ENCODE data around the gene DBN1.

The DBN1 gene

DNA sequence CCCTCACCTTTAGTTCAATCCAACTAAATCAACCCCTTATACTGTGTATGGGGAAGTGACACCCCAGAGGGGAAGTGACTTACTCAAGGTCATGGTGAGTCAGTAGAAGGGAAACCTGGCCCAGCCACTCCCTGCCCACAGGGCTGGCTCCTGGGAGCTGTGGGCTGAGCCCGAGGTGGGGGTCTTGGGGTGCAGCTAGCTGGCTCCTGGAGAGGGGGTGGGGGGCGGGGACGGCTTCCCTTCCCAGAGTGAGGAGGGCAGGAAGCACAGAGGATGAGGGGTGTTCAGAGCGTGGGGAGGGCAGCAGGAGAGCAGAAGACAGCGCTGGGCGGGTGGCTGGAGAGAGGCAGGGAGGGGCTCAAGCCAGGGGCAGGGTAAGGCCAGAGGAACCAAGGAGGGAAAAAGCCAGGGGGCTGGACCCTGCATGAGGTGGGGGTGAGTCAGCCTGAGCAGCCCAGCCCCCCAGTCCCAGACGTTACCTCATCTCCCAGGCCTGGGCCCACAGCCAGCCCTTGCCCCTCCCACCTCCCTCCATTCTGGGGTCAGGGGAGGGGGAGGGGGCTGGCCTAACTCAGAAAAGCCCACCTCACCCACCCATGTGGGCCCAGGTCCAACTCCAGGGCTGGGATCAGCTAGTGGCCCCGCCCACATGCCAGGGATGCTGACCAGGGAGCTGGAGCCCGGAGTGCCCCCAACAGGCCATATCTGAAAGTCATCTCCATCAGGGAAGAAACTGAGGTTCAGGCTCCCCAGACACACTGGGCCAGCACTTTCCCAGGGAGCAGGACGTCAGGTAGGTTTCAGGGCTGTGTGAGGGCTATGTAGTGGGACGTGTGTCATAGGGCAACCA, 21.1 kb upstream of the DBN1 start:
- Histone ChIP-seq H3K36me3 (ENCODE audit: control insufficient read depth, insufficient read depth, low read length) (peaks cover 25% of the 10 kb centered on the region), H3K4me3 (ENCODE audit: low read depth, low read length) (peak overlapping the region; percentile 70)

DNA sequence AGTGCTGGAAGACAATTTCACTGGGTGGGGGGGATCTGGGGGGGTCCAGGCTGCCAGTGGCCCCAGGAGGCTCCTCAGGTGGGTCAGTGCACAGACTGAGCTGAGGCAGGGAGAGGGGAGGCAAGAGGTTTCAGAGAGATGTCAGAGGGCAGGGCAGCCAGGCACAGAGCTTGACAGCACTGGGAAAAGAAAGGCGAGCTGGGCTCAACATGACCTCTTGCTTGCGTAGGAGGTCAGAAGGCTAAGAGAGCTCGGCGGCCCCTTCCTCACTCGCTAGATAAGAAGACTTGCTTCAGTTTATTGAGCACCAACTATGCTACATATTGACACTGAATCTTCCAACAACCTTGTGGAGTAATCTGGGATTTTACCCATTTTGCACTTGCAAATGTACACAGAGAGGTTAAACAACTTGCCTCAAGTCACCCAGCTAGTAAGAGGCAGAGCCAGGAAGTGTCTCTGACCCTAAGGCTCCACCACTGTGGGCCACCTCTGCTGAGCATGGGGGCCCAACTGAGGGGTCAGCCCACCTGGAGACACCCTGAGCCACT, 20.4 kb upstream of the DBN1 start:
- Histone ChIP-seq H3K27me3 (ENCODE audit: control insufficient read depth, insufficient read depth, low read length) (peaks cover 8% of the 10 kb centered on the region), H3K36me3 (ENCODE audit: control insufficient read depth, insufficient read depth, low read length) (peaks cover 32% of the 10 kb centered on the region), H3K4me1 (ENCODE audit: control insufficient read depth, insufficient read depth, low read length) (peaks cover 19% of the 10 kb centered on the region), H3K4me3 (ENCODE audit: low read depth, low read length) (no peak overlapping the region), H3K9ac (ENCODE audit: low read depth, low read length) (no peak overlapping the region), H3K9me3 (ENCODE audit: control insufficient read depth, insufficient read depth, low read length) (no peaks in the 10 kb centered on the region)

More for the DNA sequence above, 21.1 kb upstream of the DBN1 start:
- peaks cover 19% of the 10 kb centered on the region for H3K4me1 ChIP-seq (ENCODE audit: control insufficient read depth, insufficient read depth, low read length)
- peak overlapping the region; percentile 32 for H3K9ac ChIP-seq (ENCODE audit: low read depth, low read length)
- H3K27me3 ChIP-seq (ENCODE audit: control insufficient read depth, insufficient read depth, low read length), result peaks cover 12% of the 10 kb centered on the region
- H3K9me3 ChIP-seq (ENCODE audit: control insufficient read depth, insufficient read depth, low read length), result no peaks in the 10 kb centered on the region

DNA sequence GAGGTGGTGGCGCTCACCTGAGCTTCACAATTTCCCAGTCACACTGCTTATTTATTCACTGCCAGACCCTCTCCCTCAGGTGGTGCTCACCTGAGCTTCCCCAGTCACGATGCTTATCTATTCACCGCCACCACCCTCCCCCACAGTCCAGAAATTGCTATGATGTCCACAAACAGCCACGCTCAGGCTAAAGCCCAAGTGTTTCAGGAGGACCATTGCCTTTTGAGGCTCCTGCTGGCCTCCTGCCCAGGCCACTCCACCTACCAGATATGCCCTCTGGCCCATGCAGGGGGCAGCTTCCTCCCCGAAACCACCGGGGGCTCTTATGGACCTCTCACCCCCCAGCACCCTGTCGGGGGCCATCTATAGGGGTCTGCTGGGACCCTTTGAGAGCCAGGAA, 19.4 kb upstream of the DBN1 start:
- Histone ChIP-seq H3K27me3 (ENCODE audit: control insufficient read depth, insufficient read depth, low read length) (no peaks in the 10 kb centered on the region), H3K9ac (ENCODE audit: low read depth, low read length) (no peak overlapping the region), H3K36me3 (ENCODE audit: control insufficient read depth, insufficient read depth, low read length) (peaks cover 42% of the 10 kb centered on the region), H3K4me1 (ENCODE audit: control insufficient read depth, insufficient read depth, low read length) (peaks cover 14% of the 10 kb centered on the region), H3K9me3 (ENCODE audit: control insufficient read depth, insufficient read depth, low read length) (no peaks in the 10 kb centered on the region), H3K4me3 (ENCODE audit: low read depth, low read length) (no peak overlapping the region)

DNA sequence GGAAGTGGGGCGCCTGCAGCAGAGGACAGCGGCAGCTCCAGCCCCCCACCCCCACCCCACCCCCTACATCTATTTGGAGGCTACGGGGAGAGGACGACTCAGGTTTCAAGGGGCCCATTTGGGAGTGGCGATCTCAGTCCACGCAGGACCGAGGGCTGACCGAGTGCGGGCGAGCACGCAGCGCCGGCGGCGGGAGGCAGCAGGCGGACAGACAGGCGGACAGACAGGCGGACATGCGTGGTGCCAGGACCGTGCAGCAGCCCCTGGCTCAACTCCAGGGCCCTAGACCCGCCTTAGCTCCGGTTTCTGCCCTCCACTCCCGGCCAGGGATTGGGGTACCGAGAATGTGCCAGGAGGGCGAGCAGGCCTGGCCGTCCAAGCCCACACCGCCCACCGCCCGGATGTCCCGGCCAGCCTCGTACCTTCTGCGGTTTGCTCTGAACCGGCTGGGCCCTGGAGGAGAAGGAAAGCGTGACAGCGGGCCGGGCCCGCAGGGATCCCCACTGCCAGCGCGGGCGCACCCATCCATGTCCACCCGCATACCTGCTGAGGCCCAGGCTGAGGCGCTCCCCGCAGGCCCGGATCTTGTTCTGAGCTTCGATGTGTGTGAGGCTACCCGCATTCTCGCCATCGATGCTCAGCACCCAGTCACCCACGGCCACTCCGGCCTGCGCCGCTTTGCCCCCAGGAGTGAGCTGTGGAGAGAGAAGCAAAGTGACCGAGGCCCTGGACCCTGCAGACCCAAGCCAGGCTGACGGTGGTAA, 18.7 kb upstream of the DBN1 start:
- H3K27me3 ChIP-seq (ENCODE audit: control insufficient read depth, insufficient read depth, low read length), result no peaks in the 10 kb centered on the region
- no peak overlapping the region for H3K9ac ChIP-seq (ENCODE audit: low read depth, low read length)
- no peaks in the 10 kb centered on the region for H3K9me3 ChIP-seq (ENCODE audit: control insufficient read depth, insufficient read depth, low read length)
- peaks cover 49% of the 10 kb centered on the region for H3K36me3 ChIP-seq (ENCODE audit: control insufficient read depth, insufficient read depth, low read length)
- H3K4me3 ChIP-seq (ENCODE audit: low read depth, low read length), result no peak overlapping the region
- H3K4me1 ChIP-seq (ENCODE audit: control insufficient read depth, insufficient read depth, low read length), result peaks cover 14% of the 10 kb centered on the region

DNA sequence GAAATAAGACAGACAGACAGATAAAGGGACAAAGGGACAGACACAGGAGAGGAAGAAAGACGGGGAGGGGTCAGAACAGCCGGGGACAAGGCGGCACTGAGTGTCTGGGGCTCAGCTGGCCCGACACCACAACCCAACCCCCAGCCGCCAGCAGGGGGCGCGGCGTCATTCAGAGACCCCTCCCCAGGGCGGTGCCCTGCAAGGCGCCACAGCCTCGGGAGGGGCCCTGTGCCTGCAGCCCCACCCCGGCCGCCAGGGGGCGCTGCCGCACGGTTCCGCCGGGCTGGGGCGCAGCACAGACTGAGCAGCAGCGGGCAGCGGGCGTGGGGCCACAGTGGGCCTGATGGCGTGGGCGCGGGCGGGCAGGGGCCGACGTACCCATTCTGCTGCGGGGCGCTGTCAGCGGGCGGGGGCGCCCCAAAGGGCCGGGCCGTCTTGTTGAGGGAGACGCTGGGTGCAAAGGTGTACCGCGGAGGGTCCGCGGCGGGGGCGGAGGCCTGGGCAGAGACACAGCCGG, 18.1 kb upstream of the DBN1 start:
- H3K27me3 ChIP-seq (ENCODE audit: control insufficient read depth, insufficient read depth, low read length), result no peaks in the 10 kb centered on the region
- H3K4me3 ChIP-seq (ENCODE audit: low read depth, low read length), result no peak overlapping the region
- peaks cover 14% of the 10 kb centered on the region for H3K4me1 ChIP-seq (ENCODE audit: control insufficient read depth, insufficient read depth, low read length)
- peaks cover 51% of the 10 kb centered on the region for H3K36me3 ChIP-seq (ENCODE audit: control insufficient read depth, insufficient read depth, low read length)
- H3K9ac ChIP-seq (ENCODE audit: low read depth, low read length), result no peak overlapping the region
- H3K9me3 ChIP-seq (ENCODE audit: control insufficient read depth, insufficient read depth, low read length), result no peaks in the 10 kb centered on the region

DNA sequence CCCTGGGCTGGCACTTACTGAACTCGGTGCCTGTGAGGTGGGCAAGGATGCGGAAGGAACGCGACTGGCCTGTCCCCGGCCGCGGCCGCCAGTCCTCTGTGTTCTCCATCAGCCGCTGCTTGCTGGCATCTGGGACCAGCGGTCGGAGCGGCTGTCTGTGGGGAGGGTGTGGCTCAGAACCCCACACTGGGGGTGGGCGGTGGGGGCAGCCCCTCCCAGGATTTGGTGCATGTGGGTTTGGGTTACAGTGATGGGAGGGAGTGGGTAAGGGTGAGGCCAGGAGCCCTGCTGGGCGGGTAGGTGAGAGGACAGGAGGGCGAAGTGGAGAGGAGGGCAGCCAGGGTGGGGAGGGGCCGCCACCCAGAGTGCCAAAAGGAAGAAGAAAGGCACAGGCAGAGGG, 17.6 kb upstream of the DBN1 start:
- Histone ChIP-seq H3K4me3 (ENCODE audit: low read depth, low read length) (no peak overlapping the region), H3K9ac (ENCODE audit: low read depth, low read length) (no peak overlapping the region), H3K36me3 (ENCODE audit: control insufficient read depth, insufficient read depth, low read length) (peaks cover 51% of the 10 kb centered on the region), H3K27me3 (ENCODE audit: control insufficient read depth, insufficient read depth, low read length) (no peaks in the 10 kb centered on the region), H3K4me1 (ENCODE audit: control insufficient read depth, insufficient read depth, low read length) (peaks cover 12% of the 10 kb centered on the region), H3K9me3 (ENCODE audit: control insufficient read depth, insufficient read depth, low read length) (no peaks in the 10 kb centered on the region)

DNA sequence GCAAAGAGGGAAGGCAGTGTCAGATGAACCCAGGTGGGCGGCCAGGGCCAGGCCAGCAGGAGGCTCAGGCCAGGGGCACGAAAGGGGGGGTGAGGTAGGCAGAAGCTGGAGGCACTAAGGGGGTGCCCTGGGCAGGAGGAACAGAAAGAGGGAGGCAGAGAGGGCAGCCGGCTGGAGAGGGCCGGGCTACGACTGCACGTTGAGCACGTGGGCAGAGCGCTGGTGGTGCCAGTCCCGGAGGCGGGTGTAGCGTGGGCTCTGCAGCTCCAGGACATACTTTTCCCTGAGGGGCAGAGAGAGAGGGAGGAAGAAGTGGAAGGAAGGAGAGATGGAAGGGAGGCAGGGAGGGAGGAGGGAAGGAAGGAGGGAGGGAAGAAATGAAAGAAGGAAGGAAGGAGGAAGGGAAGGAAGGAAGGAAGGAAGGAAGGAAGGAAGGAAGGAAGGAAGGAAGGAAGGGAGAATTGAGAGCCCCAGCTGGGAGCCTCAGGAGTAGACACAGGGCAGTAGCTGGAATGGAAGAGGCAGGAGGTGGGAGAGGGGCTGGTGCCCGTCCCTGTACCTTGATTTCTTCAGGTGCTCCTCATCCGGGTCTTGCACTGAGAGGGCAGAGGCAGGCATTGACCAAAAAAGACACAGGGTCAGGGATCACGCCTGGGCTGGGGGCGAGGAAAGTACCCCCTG, 17.0 kb upstream of the DBN1 start:
- H3K4me3 ChIP-seq (ENCODE audit: low read depth, low read length), result no peak overlapping the region
- H3K27me3 ChIP-seq (ENCODE audit: control insufficient read depth, insufficient read depth, low read length), result no peaks in the 10 kb centered on the region
- H3K36me3 ChIP-seq (ENCODE audit: control insufficient read depth, insufficient read depth, low read length), result peaks cover 49% of the 10 kb centered on the region
- peaks cover 8% of the 10 kb centered on the region for H3K4me1 ChIP-seq (ENCODE audit: control insufficient read depth, insufficient read depth, low read length)
- H3K9ac ChIP-seq (ENCODE audit: low read depth, low read length), result no peak overlapping the region
- no peaks in the 10 kb centered on the region for H3K9me3 ChIP-seq (ENCODE audit: control insufficient read depth, insufficient read depth, low read length)

DNA sequence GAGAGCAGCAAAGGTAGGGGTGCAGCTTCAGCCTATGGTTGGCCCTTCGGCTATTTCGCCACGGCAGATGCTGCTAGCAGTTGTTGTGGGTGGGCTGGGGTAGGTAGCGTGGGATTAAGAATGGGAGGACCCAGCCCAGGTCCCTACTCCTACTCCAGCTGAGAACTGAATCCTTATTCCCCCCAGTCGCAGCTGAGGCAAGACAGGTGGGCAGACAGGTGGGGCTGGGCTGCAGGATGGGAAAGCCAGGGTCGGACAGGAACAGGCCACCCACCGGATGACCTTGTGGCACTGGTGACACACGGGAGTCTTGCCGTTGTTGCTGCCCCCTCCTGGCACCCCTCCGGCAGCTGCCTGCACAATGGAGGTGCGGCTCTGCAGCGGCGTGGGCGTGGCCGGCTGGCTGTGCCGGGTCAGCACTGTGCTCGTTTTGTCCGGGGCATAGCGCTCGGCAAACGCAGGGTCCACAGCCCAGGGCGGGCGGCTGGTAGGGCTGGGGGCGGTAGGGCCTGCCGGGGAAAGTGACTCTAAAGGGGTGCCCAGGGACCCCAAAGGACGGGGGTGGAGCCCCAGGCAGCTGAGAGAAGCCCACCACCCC, 15.8 kb upstream of the DBN1 start:
- H3K4me3 ChIP-seq (ENCODE audit: low read depth, low read length), result no peak overlapping the region
- peaks cover 3% of the 10 kb centered on the region for H3K4me1 ChIP-seq (ENCODE audit: control insufficient read depth, insufficient read depth, low read length)
- no peaks in the 10 kb centered on the region for H3K9me3 ChIP-seq (ENCODE audit: control insufficient read depth, insufficient read depth, low read length)
- H3K9ac ChIP-seq (ENCODE audit: low read depth, low read length), result no peak overlapping the region
- no peaks in the 10 kb centered on the region for H3K27me3 ChIP-seq (ENCODE audit: control insufficient read depth, insufficient read depth, low read length)
- peaks cover 53% of the 10 kb centered on the region for H3K36me3 ChIP-seq (ENCODE audit: control insufficient read depth, insufficient read depth, low read length)

DNA sequence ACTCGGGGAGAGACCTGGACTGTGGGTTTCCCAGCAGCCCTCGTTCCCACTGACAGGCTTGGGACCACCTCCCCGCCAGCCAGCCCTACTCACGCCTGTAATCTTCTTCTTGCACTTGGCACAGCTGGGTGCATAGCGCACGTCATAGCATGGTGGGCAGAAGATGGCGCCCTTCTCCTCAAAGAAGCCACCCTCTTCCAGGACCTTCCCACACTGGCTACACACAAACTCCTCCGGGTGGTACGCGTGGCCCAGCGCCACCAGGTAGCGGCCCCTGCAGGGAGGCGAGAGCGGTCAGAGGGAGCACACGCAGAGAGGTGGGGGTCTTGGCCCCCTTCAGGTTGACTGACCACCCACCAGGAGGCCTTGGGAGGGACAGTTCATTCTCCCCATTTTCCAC, 14.5 kb upstream of the DBN1 start:
- H3K9me3 ChIP-seq (ENCODE audit: control insufficient read depth, insufficient read depth, low read length), result no peaks in the 10 kb centered on the region
- no peak overlapping the region for H3K9ac ChIP-seq (ENCODE audit: low read depth, low read length)
- H3K27me3 ChIP-seq (ENCODE audit: control insufficient read depth, insufficient read depth, low read length), result no peaks in the 10 kb centered on the region
- H3K36me3 ChIP-seq (ENCODE audit: control insufficient read depth, insufficient read depth, low read length), result peaks cover 63% of the 10 kb centered on the region
- peaks cover 3% of the 10 kb centered on the region for H3K4me1 ChIP-seq (ENCODE audit: control insufficient read depth, insufficient read depth, low read length)
- no peak overlapping the region for H3K4me3 ChIP-seq (ENCODE audit: low read depth, low read length)

DNA sequence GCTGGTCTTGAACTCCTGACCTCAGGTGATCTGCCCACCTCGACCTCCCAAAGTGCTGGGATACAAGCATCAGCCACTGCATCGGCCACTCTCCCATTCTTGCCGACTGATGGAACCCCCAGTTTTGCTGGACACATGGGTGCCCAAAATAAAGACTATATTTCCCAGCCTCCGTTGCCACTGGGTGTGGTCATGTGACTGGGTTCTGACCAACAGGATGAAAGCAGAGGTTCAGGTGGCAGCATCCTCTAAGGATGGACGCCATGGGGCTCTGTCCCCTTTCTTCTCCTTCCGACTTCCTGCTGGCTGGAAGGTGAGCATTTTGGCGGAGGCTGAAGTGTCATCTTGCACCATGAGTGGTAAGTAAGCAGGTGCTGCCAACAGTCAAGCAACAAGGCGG, 13.7 kb upstream of the DBN1 start:
- Histone ChIP-seq H3K9me3 (ENCODE audit: control insufficient read depth, insufficient read depth, low read length) (no peaks in the 10 kb centered on the region), H3K36me3 (ENCODE audit: control insufficient read depth, insufficient read depth, low read length) (peaks cover 62% of the 10 kb centered on the region), H3K4me3 (ENCODE audit: low read depth, low read length) (no peak overlapping the region), H3K27me3 (ENCODE audit: control insufficient read depth, insufficient read depth, low read length) (no peaks in the 10 kb centered on the region), H3K9ac (ENCODE audit: low read depth, low read length) (no peak overlapping the region), H3K4me1 (ENCODE audit: control insufficient read depth, insufficient read depth, low read length) (peaks cover 3% of the 10 kb centered on the region)

DNA sequence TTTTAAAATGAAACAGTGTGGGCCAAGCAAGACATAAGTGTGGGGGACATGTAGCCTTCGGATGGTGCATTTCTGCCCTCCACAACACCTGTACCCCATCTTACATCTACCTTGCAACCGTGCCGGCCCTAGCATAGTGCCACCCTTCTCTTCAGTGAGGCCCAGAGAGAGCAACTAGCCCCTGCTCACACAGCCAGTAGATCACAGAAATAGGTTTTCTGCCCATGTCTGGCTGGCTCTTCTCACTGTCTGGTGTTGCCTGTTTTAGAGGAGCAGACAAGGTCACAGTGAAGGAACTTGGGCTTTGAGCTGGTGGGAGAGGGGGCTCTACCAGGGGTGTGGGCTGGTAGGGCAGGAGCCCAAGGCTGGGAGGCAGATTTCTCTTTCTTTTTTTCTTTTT, 12.8 kb upstream of the DBN1 start:
- Histone ChIP-seq H3K9ac (ENCODE audit: low read depth, low read length) (no peak overlapping the region), H3K27me3 (ENCODE audit: control insufficient read depth, insufficient read depth, low read length) (no peaks in the 10 kb centered on the region), H3K9me3 (ENCODE audit: control insufficient read depth, insufficient read depth, low read length) (no peaks in the 10 kb centered on the region), H3K4me1 (ENCODE audit: control insufficient read depth, insufficient read depth, low read length) (peaks cover 2% of the 10 kb centered on the region), H3K36me3 (ENCODE audit: control insufficient read depth, insufficient read depth, low read length) (peaks cover 61% of the 10 kb centered on the region), H3K4me3 (ENCODE audit: low read depth, low read length) (no peak overlapping the region)
